Spleen (tissue), 7 donors: ENCODE results near the gene IL18.

Source experiments
- CTCF ChIP-seq, 11 experiments: fragments of 200-600 bp in 7 of 11; fragments of 450-650 bp in 4 of 11; sonication (generic) in 4 of 11; IDR thresholded peaks in 8 of 11; conservative IDR thresholded peaks in 3 of 11; 1 replicate in 7 of 11; 2 replicates in 4 of 11; pipeline versions ENCODE4 v1.4.0 to v1.8.0; 2016 to 2021; ENCODE audit warnings: antibody characterized with exemption in 11 of 11, inconsistent platforms in 4 of 11, mild to moderate bottlenecking in 1 of 11
- POLR2A ChIP-seq, 3 donors: fragments of 450-650 bp; IDR thresholded peaks; one replicate each; pipeline ENCODE4 v1.5.1; 2017; ENCODE audit warnings: antibody characterized with exemption in 3 of 3, mild to moderate bottlenecking in 1 of 3
- POLR2AphosphoS5 ChIP-seq, 3 donors: sonication (generic); formaldehyde crosslinking; IDR thresholded peaks; one replicate each; pipeline ENCODE4 v1.5.1; 2017; ENCODE audit warnings: antibody characterized with exemption in 3 of 3
- donor health status: DM: no; HTN: no; CAD: no; lungs with moderate emphysema.
- donor health status: DM: no; HTN: no; CAD: no.
- donor health status: DM: no; HTN: no; CAD: no.

DNA sequence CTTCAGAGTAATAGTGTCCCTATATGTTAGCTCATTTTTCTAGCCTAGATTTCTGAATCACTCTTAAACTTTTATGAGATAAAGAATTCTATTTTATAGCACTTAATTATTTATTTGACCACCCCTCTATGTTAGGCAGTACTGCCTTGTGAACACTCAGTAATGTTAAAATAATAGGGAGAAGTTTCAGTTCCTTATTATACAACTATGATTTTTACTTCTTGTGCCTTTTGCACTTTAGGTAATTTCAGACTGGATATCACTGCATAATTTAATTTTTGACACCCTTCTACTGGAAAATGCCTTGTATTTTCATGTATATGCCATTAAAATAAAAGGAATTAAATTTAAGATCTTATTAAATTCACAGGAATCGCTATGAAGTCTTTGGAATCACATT, 14.5 kb upstream of the IL18 start:
- TF ChIP-seq POLR2A (IDR thresholded peaks at IDR 0.05) = no peak
- TF ChIP-seq POLR2AphosphoS5 (IDR thresholded peaks at IDR 0.05) = no peak
- no peak for TF ChIP-seq CTCF (IDR thresholded peaks at IDR 0.05 in 8 of 11, conservative IDR thresholded peaks at IDR 0.05 in 3 of 11)
